Urinary bladder (tissue), 4 donors: ENCODE measurements around the gene FOXC2. TPM values are rescaled to one million over a fixed set of nuclear protein-coding genes. Genes with fewer than 3 reads are reported as not detected.

Source experiments
- DNase-seq: peaks from one replicate; pipeline ENCODE4 v3.0.0-alpha.2; 2015; ENCODE audit errors: extremely low spot score
- H3K27ac ChIP-seq: one replicate; pipeline ENCODE4 v1.5.1; 2013; ENCODE audit warnings: low read depth, mild to moderate bottlenecking, moderate library complexity
- H3K36me3 ChIP-seq: one replicate; pipeline ENCODE4 v1.6.1; 2013; ENCODE audit warnings: mild to moderate bottlenecking, moderate library complexity; ENCODE audit not compliant: insufficient read depth
- H3K4me1 ChIP-seq: one replicate; pipeline ENCODE4 v1.6.1; 2013; ENCODE audit warnings: mild to moderate bottlenecking, moderate library complexity; ENCODE audit not compliant: insufficient read depth
- H3K4me3 ChIP-seq: one replicate; pipeline ENCODE4 v1.5.1; 2013; ENCODE audit warnings: low read depth, low read length
- WGBS: extraction: QIAGEN DNeasy Blood & Tissue Kit; methylation state at CpG from one replicate; pipeline ENCODE4 v1.1.7; 2013; 5-methylcytosine and 5-hydroxymethylcytosine counted together
- polyA plus RNA-seq: library from polyadenylated mRNA; stranded (reverse); fragments of 200-250 nt; gene quantifications from one replicate; pipeline ENCODE4 v1.2.3, GENCODE V29; 2013
- total RNA-seq: library from RNA; depleted of rRNA; stranded (reverse); fragments of >200 nt; gene quantifications from one replicate; pipeline ENCODE4 v1.2.3, GENCODE V29; 2014
- donor health status: healthy with polysubstance abuse.
- donor health status: healthy.

Gene FOXC2
- total and polyA plus RNA-seq, 2 donors = 0.58 to 0.73 TPM

- H3K27ac ChIP-seq = no peak overlapping the region
- H3K36me3 ChIP-seq = no peaks in the 10 kb centered on the region
- 19% methylated on average over 33 of the region's 33 CpGs for WGBS
- peaks cover 1% of the 10 kb centered on the region for H3K4me1 ChIP-seq
- peak overlapping the region; percentile 16 for H3K4me3 ChIP-seq
- no peak for DNase-seq
Measured at GRCh38 chr16:86568677-86569623, 2.3 kb downstream of the FOXC2 start.

- H3K4me3 ChIP-seq = no peak overlapping the region
Measured at GRCh38 chr16:86569701-86570447, 3.2 kb downstream of the FOXC2 start.

GRCh38 chr16:86570558-86571529 is 4.2 kb downstream of the FOXC2 start:
- Histone ChIP-seq H3K4me3 (no peak overlapping the region), H3K36me3 (no peaks in the 10 kb centered on the region), H3K27ac (no peak overlapping the region), H3K4me1 (peaks cover 1% of the 10 kb centered on the region)
- WGBS = 82% methylated on average over 28 of the region's 28 CpGs
- no peak for DNase-seq

More at GRCh38 chr16:86569701-86570447, 3.2 kb downstream of the FOXC2 start:
- Histone ChIP-seq H3K27ac (no peak overlapping the region), H3K36me3 (no peaks in the 10 kb centered on the region), H3K4me1 (peaks cover 1% of the 10 kb centered on the region)
- WGBS = 63% methylated on average over 13 of the region's 13 CpGs
- DNase-seq = no peak

- Histone ChIP-seq H3K4me3 (no peak overlapping the region), H3K36me3 (no peaks in the 10 kb centered on the region), H3K27ac (no peak overlapping the region), H3K4me1 (peaks cover 1% of the 10 kb centered on the region)
- 85% methylated on average over 10 of the region's 10 CpGs for WGBS
- no peak for DNase-seq
Measured at GRCh38 chr16:86571530-86571915, 4.9 kb downstream of the FOXC2 start.

- Histone ChIP-seq H3K4me1 (peaks cover under 1% of the 10 kb centered on the region), H3K36me3 (no peaks in the 10 kb centered on the region), H3K4me3 (no peak overlapping the region), H3K27ac (no peak overlapping the region)
- WGBS = 83% methylated on average over 12 of the region's 12 CpGs
- DNase-seq = no peak
Measured at GRCh38 chr16:86572041-86572521, 5.5 kb downstream of the FOXC2 start.

- DNase-seq = no peak
- WGBS = 86% methylated on average over 8 of the region's 8 CpGs
- Histone ChIP-seq H3K27ac (no peak overlapping the region), H3K4me1 (no peaks in the 10 kb centered on the region), H3K36me3 (no peaks in the 10 kb centered on the region), H3K4me3 (no peak overlapping the region)
Measured at GRCh38 chr16:86572606-86573005, 6.0 kb downstream of the FOXC2 start.

- Histone ChIP-seq H3K4me1 (no peaks in the 10 kb centered on the region), H3K27ac (no peak overlapping the region), H3K36me3 (no peaks in the 10 kb centered on the region), H3K4me3 (no peak overlapping the region)
- 63% methylated on average over 8 of the region's 8 CpGs for WGBS
- DNase-seq = no peak
Measured at GRCh38 chr16:86573215-86573614, 6.6 kb downstream of the FOXC2 start.

- no peak for DNase-seq
- no peaks in the 10 kb centered on the region for H3K4me1 ChIP-seq
- 78% methylated on average over 13 of the region's 13 CpGs for WGBS
- H3K27ac ChIP-seq = no peak overlapping the region
- H3K4me3 ChIP-seq = no peak overlapping the region
- no peaks in the 10 kb centered on the region for H3K36me3 ChIP-seq
Measured at GRCh38 chr16:86573646-86574508, 7.2 kb downstream of the FOXC2 start.

- Histone ChIP-seq H3K4me3 (no peak overlapping the region), H3K27ac (no peak overlapping the region), H3K4me1 (no peaks in the 10 kb centered on the region), H3K36me3 (no peaks in the 10 kb centered on the region)
- DNase-seq = no peak
- WGBS = 84% methylated on average over 4 of the region's 4 CpGs
Measured at GRCh38 chr16:86574646-86575045, 8.0 kb downstream of the FOXC2 start.

- Histone ChIP-seq H3K36me3 (no peaks in the 10 kb centered on the region), H3K4me1 (no peaks in the 10 kb centered on the region), H3K27ac (no peak overlapping the region), H3K4me3 (no peak overlapping the region)
- WGBS = 67% methylated on average over 17 of the region's 17 CpGs
- DNase-seq = no peak
Measured at GRCh38 chr16:86575095-86575685, 8.6 kb downstream of the FOXC2 start.

- Histone ChIP-seq H3K4me3 (peak overlapping the region; percentile 34), H3K36me3 (no peaks in the 10 kb centered on the region), H3K4me1 (no peaks in the 10 kb centered on the region), H3K27ac (no peak overlapping the region)
- WGBS = 1% methylated on average over 54 of the region's 54 CpGs
- peak; percentile 74 for DNase-seq
Measured at GRCh38 chr16:86575754-86576557, 9.3 kb downstream of the FOXC2 start.
